Stimulated activated CD4-positive, alpha-beta T cell treated with anti-CD3 and anti-CD28 coated beads, TNF-alpha, amount 100 ng/mL, for 48 hours (primary cell): ENCODE results near the gene NEK11.

Experiments used
- DNase-seq, 3 donors: peaks; one replicate each; pipeline ENCODE4 v3.0.0-alpha.2; 2020; ENCODE audit warnings: low read depth in 3 of 3

Gene NEK11

GRCh38 chr3:131140891-131141290 is 114.2 kb downstream of the NEK11 start:
- DNase-seq, result no peak

GRCh38 chr3:131141770-131142169 is 115.1 kb downstream of the NEK11 start:
- DNase-seq, result no peak

- DNase-seq, result no peak
These were observed 115.9 kb downstream of the NEK11 start for GRCh38 chr3:131142580-131142979.

DNA sequence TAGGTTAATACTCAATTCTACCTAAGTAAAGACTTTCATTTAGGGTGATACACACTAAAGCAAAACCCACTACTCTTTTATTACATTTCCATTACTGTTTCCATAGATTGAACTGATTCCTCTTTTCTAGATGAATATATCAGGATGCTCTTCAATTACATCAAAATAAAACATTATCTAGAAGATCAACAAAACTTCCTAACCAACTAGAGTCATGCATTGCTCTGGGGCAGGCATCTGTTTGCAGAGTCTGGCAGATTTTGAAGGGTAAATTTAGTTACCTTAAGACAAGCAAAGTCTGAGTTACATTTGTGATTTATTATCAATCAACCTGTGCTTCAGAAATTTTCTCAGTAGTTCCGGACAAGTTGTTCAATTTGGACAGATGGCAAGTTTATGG is 117.1 kb downstream of the NEK11 start:
- DNase-seq, result no peak

- no peak for DNase-seq
These were observed 120.9 kb downstream of the NEK11 start for GRCh38 chr3:131147534-131147933.

GRCh38 chr3:131158434-131158833 is 131.8 kb downstream of the NEK11 start:
- DNase-seq, result no peak

- no peak for DNase-seq
These were observed 135.8 kb downstream of the NEK11 start for GRCh38 chr3:131162516-131162915.

DNA sequence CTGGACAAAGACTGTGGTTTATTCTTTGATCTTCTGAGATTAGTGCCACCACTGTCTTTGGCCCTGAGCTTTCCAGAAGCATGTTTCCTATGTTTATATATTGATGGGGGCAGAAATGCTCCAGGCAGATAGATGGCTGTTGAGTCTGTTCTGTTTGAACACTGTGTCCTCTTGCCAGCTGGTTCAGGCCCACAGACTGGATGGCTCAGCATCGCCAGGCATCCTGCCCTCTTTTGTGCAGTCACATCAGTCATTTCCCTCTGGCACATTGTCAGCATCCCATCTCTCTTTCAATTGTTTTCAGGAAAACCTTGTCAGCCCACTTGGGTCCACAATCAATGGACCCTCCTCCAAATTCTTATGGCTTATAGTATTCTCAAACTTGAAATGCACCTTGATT is 141.2 kb downstream of the NEK11 start:
- no peak for DNase-seq

DNA sequence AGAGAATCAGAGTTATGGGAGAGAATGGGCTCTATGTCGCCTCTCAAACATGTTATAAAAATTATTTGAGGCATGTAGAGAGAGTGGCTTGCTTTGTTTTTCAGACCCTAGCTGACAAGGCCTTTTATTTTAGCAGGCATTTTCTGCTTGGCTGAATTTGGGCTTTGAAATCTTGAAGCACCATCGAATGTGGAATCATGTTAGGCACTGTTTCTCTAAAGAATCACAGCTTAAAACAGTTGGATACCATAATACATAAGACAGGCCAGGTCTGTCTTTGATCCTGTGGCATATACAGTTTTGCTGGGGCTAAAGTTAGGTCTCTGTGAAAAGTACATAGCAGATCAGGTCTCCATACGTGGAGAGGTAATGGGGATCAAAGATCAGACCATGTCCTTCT is 142.7 kb downstream of the NEK11 start:
- no peak for DNase-seq

DNA sequence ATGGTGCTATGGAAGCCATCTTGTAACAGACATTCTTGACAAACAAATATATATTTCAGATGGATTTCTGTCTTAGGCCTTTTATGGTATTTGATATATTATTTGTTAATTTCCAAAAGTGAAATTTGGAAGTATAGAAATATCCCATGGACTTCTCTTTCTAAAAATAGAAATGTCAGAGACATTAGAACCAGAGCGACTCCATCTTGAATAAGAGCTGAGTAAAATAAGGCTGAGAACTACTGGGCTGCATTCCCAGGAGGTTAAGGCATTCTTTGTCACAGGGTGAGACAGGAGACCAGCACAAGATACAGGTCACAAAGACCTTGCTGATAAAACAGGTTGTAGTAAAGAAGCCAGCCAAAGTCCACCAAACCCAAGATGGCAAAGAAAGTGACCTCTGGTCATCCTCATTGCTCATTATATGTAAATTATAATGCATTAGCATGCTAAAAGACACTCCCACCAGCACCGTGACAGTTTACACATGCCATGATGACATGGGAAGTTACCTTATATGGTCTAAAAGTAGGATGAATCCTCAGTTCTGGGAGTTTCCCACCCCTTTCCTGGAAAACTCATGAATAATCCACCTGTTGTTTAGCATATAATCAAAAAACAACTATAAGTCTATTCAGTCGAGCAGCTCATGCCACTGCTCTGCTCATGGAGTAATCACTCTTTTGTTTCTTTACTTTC is 146.0 kb downstream of the NEK11 start:
- DNase-seq, result no peak

GRCh38 chr3:131174752-131175151 is 148.1 kb downstream of the NEK11 start:
- DNase-seq, result no peak

- DNase-seq, result no peak
These were observed 152.2 kb downstream of the NEK11 start for GRCh38 chr3:131178710-131179375.

DNA sequence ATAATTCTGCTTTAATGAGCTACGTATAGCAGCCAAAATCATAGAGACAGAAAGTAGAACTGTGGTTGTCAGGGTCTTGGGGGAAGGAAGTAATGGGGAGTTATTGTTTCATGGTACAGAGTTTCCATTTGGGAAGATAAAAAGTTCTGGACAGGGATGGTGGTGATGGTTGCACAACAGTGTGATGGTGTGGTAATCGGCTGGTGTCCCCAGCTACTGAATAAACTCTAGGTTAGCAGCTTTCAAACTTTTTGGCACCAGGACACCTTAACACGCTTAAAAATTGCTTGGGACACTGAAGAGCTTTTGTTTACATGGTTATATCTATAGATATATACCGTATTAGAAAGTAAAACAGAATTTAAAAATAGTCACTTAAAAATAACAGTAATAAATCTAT is 166.0 kb downstream of the NEK11 start:
- DNase-seq, result no peak

DNA sequence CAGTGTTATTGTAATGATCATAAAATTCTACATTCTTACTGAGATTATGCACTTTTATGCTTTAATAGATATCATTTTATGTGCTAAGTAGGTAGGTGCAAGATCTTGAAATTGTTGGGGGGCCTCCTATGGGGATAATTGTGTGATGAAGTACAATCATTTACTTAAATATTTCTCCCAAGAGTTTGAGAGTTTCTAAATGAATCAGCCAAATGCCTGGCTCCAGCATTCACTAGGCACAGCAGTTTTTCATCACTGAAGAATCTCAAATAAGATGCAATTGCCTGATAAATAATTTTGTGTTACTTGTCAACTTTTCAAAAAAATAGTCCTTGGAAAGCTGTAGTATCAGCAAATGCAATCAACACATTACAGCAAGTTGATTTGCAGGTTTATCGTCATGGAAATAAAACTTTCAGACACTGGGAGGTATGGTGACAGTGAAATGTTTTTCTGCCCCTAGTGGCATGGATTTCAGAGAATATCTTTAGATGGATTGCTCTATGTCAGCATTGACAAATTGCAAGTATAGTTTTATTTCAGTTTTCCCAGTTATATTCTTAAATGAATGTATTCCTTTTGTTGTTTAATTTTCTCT is 167.1 kb downstream of the NEK11 start:
- DNase-seq, result no peak

GRCh38 chr3:131194816-131195215 is 168.1 kb downstream of the NEK11 start:
- no peak for DNase-seq

- DNase-seq, result no peak
These were observed 174.0 kb downstream of the NEK11 start for GRCh38 chr3:131200636-131201199.

DNA sequence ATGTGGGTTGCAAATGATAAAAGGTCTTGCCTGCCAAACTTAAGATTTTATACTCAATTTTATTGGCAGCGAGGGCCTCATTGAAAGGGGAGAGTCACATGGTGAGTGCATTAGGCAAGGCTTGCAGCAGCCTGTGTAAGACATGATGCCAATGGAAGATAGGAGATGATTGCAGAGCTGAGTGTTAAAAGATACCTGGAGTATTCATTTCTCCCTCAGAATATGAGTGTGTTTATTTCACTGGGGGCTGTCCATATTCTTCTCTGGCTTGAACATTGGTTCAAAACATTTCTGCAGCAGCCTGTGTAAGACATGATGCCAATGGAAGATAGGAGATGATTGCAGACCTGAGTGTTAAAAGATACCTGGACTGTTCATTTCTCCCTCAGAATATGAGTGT is 189.7 kb downstream of the NEK11 start:
- DNase-seq, result no peak

GRCh38 chr3:131216801-131217200 is 190.1 kb downstream of the NEK11 start:
- peak in 1 of 3 donors; percentile 0 for DNase-seq

- no peak for DNase-seq
These were observed 190.6 kb downstream of the NEK11 start for GRCh38 chr3:131217296-131217741.

GRCh38 chr3:131218196-131218595 is 191.5 kb downstream of the NEK11 start:
- no peak for DNase-seq

DNA sequence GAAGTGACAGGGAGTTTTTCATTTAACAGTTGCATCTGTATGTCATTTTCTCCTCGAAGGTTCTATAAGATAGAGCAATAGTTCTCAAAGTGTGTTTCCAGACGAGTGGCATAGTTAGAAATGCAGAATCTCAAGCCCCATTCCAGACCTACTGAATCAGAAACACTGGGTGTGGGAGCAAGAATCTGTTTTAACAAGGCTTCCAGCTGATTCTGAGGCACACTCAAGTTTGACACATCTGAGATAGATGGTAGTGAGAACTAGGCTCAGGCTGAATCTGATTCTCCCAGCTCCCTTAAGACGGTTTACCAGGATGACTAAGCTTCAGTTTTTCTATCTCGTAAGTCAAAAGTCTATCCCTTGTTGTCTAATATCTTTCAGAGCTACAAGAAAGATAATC is 195.1 kb downstream of the NEK11 start:
- DNase-seq, result no peak

DNA sequence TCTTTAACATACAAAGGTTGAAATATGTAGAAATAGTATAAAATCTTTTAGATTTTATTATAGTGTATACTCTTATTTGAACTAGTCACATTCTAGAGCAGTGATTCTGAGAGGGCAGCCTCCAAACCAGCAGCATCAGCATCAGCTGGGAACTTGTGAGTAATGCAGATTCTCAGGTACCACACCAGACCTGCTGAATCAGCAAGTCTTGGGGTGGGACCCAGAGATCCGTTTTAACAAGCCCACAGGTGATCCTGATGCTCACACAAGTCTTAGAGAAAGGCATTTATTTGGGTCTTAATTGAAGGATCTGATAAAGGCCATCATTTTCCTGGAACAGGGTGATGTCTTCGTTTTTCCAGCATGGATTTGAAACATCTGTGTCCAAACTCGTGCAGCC is 195.9 kb downstream of the NEK11 start:
- DNase-seq, result no peak
